Colonic mucosa (tissue), 4 donors: ENCODE measurements around the gene GRIK2. TPM values are rescaled to one million over a fixed set of nuclear protein-coding genes. Genes with fewer than 3 reads are reported as not detected.

Experiments used
- DNase-seq: peaks from one replicate; pipeline ENCODE4 v3.0.0-alpha.2; 2020
- H3K27ac ChIP-seq: fragments of 200-600 bp; one replicate; pipeline ENCODE4 v1.8.0; 2021
- H3K27me3 ChIP-seq: fragments of 200-600 bp; one replicate; pipeline ENCODE4 v1.8.0; 2021
- H3K36me3 ChIP-seq: fragments of 200-600 bp; one replicate; pipeline ENCODE4 v1.8.0; 2021
- H3K4me1 ChIP-seq: fragments of 200-600 bp; one replicate; pipeline ENCODE4 v1.8.0; 2021; ENCODE audit warnings: mild to moderate bottlenecking
- H3K4me3 ChIP-seq: fragments of 200-600 bp; one replicate; pipeline ENCODE4 v1.8.0; 2021
- H3K9ac ChIP-seq, 2 donors: one replicate each; pipeline ENCODE4 v1.7.0; 2013; ENCODE audit warnings: control low read depth in 2 of 2, low read depth in 2 of 2, low read length in 2 of 2
- H3K9me3 ChIP-seq: fragments of 200-600 bp; one replicate; pipeline ENCODE4 v1.8.0; 2021
- CTCF ChIP-seq: fragments of 200-600 bp; IDR thresholded peaks from one replicate; pipeline ENCODE4 v1.8.0; 2022; ENCODE audit warnings: antibody characterized with exemption, mild to moderate bottlenecking
- intact Hi-C: fragments of 100-400 bp; cut with DNase I; formaldehyde crosslinking; loops from one replicate; pipeline ENCODE4 v1.14.1; 2022
- total RNA-seq, 2 donors: library from RNA; stranded (reverse); fragmentation: NEBNext Ultra II Directional in 1 of 2; extraction: Animal tissue kit (Norgen Biotek cat#: 25700) in 1 of 2; gene quantifications; one replicate each; pipeline ENCODE4 v1.2.1, GENCODE V29; 2021
- donor health status: healthy.
- donor health status: DM: no; HTN: no; CAD: no.
- donor health status: DM: no; HTN: no; CAD: no.

Gene GRIK2
- total RNA-seq, 2 donors from 2014 or later = 0.50 to 0.72 TPM

- intact Hi-C loops = no loop called here
- no peaks in the 10 kb centered on the region for H3K36me3 ChIP-seq
- H3K9ac ChIP-seq = no peak overlapping the region
- no peaks in the 10 kb centered on the region for H3K27me3 ChIP-seq
- no peaks in the 10 kb centered on the region for H3K4me1 ChIP-seq
- no peak overlapping the region for H3K4me3 ChIP-seq
- no peak for DNase-seq
- H3K27ac ChIP-seq = no peak overlapping the region
- no peak for TF ChIP-seq CTCF
- H3K9me3 ChIP-seq = no peaks in the 10 kb centered on the region
Measured at GRCh38 chr6:101879782-101880181, 486.3 kb downstream of the GRIK2 start.

- Histone ChIP-seq H3K9me3 (no peaks in the 10 kb centered on the region), H3K4me1 (no peaks in the 10 kb centered on the region), H3K4me3 (no peak overlapping the region), H3K9ac (no peak overlapping the region), H3K27me3 (no peaks in the 10 kb centered on the region), H3K36me3 (no peaks in the 10 kb centered on the region), H3K27ac (no peak overlapping the region)
- no peak for DNase-seq
- intact Hi-C loops = no loop called here
- no peak for TF ChIP-seq CTCF
Measured at GRCh38 chr6:101883505-101883904, 490.0 kb downstream of the GRIK2 start.

GRCh38 chr6:101887532-101887931, 494.0 kb downstream of the GRIK2 start:
- no peaks in the 10 kb centered on the region for H3K27me3 ChIP-seq

GRCh38 chr6:101907356-101908217, 514.1 kb downstream of the GRIK2 start:
- no peak overlapping the region for H3K9ac ChIP-seq
- TF ChIP-seq CTCF = no peak

More at GRCh38 chr6:101887532-101887931, 494.0 kb downstream of the GRIK2 start:
- DNase-seq = no peak
- H3K4me1 ChIP-seq = no peaks in the 10 kb centered on the region
- TF ChIP-seq CTCF = no peak
- H3K4me3 ChIP-seq = no peak overlapping the region
- no peaks in the 10 kb centered on the region for H3K9me3 ChIP-seq
- H3K36me3 ChIP-seq = no peaks in the 10 kb centered on the region
- no peak overlapping the region for H3K27ac ChIP-seq
- no peak overlapping the region for H3K9ac ChIP-seq
- intact Hi-C loops = no loop called here

GRCh38 chr6:101909366-101909765, 515.9 kb downstream of the GRIK2 start:
- Histone ChIP-seq H3K27me3 (no peaks in the 10 kb centered on the region), H3K9me3 (no peaks in the 10 kb centered on the region), H3K4me1 (no peaks in the 10 kb centered on the region), H3K4me3 (no peak overlapping the region), H3K9ac (no peak overlapping the region), H3K27ac (no peak overlapping the region), H3K36me3 (no peaks in the 10 kb centered on the region)
- intact Hi-C loops = no loop called here
- TF ChIP-seq CTCF = no peak
- DNase-seq = no peak

More at GRCh38 chr6:101907356-101908217, 514.1 kb downstream of the GRIK2 start:
- no peaks in the 10 kb centered on the region for H3K27me3 ChIP-seq
- no peak overlapping the region for H3K4me3 ChIP-seq
- H3K9me3 ChIP-seq = no peaks in the 10 kb centered on the region
- no peak for DNase-seq
- intact Hi-C loops = no loop called here
- no peaks in the 10 kb centered on the region for H3K4me1 ChIP-seq
- no peaks in the 10 kb centered on the region for H3K36me3 ChIP-seq
- no peak overlapping the region for H3K27ac ChIP-seq
